OCI-LY7 (cell line): ENCODE results near the gene PSMA7. TPM values are rescaled to one million over a fixed set of nuclear protein-coding genes. Genes with fewer than 3 reads are reported as not detected.

Experiments used
- BruUV-seq: library from RNA; stranded (reverse); fragments of 400-500 nt; replicated peaks from 2 replicates; lab custom pipeline; 2021; lab: Mats Ljungman, UMichigan
- CTCF ChIA-PET: fragments of 300-600 bp; sonication (Branson Sonifier 250); formaldehyde crosslinking; loops from one replicate; lab custom pipeline; 2022; ENCODE audit warnings: antibody characterized with exemption; ENCODE audit not compliant: unreplicated experiment; lab: Charles Lee
- POLR2A ChIA-PET: fragments of 300-600 bp; sonication (Branson Sonifier 250); formaldehyde crosslinking; loops from one replicate; lab custom pipeline; 2022; ENCODE audit warnings: antibody characterized with exemption; lab: Charles Lee
- DNase-seq: peaks from one replicate; pipeline ENCODE4 v3.0.0-alpha.2; 2015; ENCODE audit warnings: low spot score
- H2AFZ ChIP-seq: fragments of 200-600 bp; sonication (generic), shearing (Covaris generic); 2 replicates; pipeline ENCODE4 v1.6.1; 2014; ENCODE audit warnings: mild to moderate bottlenecking, antibody characterized with exemption, low read length, moderate library complexity
- H3K27ac ChIP-seq: fragments of 200-600 bp; sonication (generic); 2 replicates; pipeline ENCODE4 v1.5.1; 2014; ENCODE audit warnings: mixed run types, low read depth, mild to moderate bottlenecking, moderate library complexity, low read length, inconsistent platforms; ENCODE audit not compliant: poor library complexity, severe bottlenecking
- H3K36me3 ChIP-seq: fragments of 200-600 bp; sonication (generic); 2 replicates; pipeline ENCODE4 v1.6.1; 2014; ENCODE audit warnings: mild to moderate bottlenecking, antibody characterized with exemption, low read length, moderate library complexity, mixed read lengths; ENCODE audit not compliant: insufficient read depth
- H3K4me1 ChIP-seq: fragments of 200-600 bp; sonication (generic); 2 replicates; pipeline ENCODE4 v1.5.1; 2014; ENCODE audit warnings: mild to moderate bottlenecking, low read length; ENCODE audit not compliant: insufficient read depth, poor library complexity, severe bottlenecking
- H3K4me2 ChIP-seq: fragments of 200-600 bp; sonication (generic); 2 replicates; pipeline ENCODE4 v1.6.1; 2014; ENCODE audit warnings: mild to moderate bottlenecking, low read length
- H3K4me3 ChIP-seq: fragments of 200-600 bp; sonication (generic); 2 replicates; pipeline ENCODE4 v1.5.1; 2014; ENCODE audit warnings: mild to moderate bottlenecking, low read depth, low read length; ENCODE audit not compliant: poor library complexity, severe bottlenecking
- H3K79me2 ChIP-seq: fragments of 200-600 bp; sonication (generic); 2 replicates; pipeline ENCODE4 v1.6.1; 2016; ENCODE audit warnings: low read depth, mild to moderate bottlenecking, low read length, moderate library complexity, mixed read lengths; ENCODE audit not compliant: insufficient read depth
- H3K9me2 ChIP-seq: fragments of 200-600 bp; sonication (generic); 2 replicates; pipeline ENCODE4 v1.6.1; 2016; ENCODE audit warnings: mild to moderate bottlenecking, low read length, mixed read lengths; ENCODE audit not compliant: insufficient read depth
- H3K9me3 ChIP-seq: fragments of 200-600 bp; sonication (generic); 2 replicates; pipeline ENCODE4 v1.6.1; 2014; ENCODE audit warnings: mild to moderate bottlenecking, mixed run types, low read length, mixed read lengths
- H4K20me1 ChIP-seq: fragments of 200-600 bp; sonication (generic); 2 replicates; pipeline ENCODE4 v1.6.1; 2014; ENCODE audit warnings: mild to moderate bottlenecking, antibody characterized with exemption, low read length, moderate library complexity, mixed read lengths; ENCODE audit not compliant: insufficient read depth
- CTCF ChIP-seq: fragments of 200-600 bp; sonication (generic); conservative IDR thresholded peaks from 2 replicates; pipeline ENCODE4 v1.5.1; 2014; ENCODE audit warnings: mild to moderate bottlenecking, antibody characterized with exemption, low read length, moderate library complexity, mixed read lengths
- EZH2phosphoT487 ChIP-seq: fragments of 200-600 bp; sonication (generic); IDR thresholded peaks from 2 replicates; pipeline ENCODE4 v1.6.1; 2018; ENCODE audit warnings: low read depth, borderline replicate concordance, mild to moderate bottlenecking, mixed run types, antibody characterized with exemption, low read length, moderate library complexity, mixed read lengths
- intact Hi-C: fragments of 100-400 bp; cut with micrococcal nuclease; formaldehyde crosslinking; loops from one replicate; pipeline ENCODE4 v1.10.0; 2022; ENCODE audit not compliant: unreplicated experiment
- total RNA-seq, 2 experiments: library from RNA; depleted of rRNA in 1 of 2; stranded (reverse); fragments of >200 nt in 1 of 2; shearing (Covaris generic) in 1 of 2; gene quantifications; 2 replicates each; pipeline ENCODE4 v1.2.3, GENCODE V29; 2014 to 2022

The PSMA7 gene
- total RNA-seq, 2 experiments from 2014 or later, result 247 to 266 TPM

- 0 out of 2 replicates have a peak, but pooled peaks cover 3% of the 10 kb centered on the region for H4K20me1 ChIP-seq
- no peak for DNase-seq
- H3K4me2 ChIP-seq, result no peak overlapping the region
- no peak for TF ChIP-seq EZH2phosphoT487
- TF ChIP-seq CTCF, result no peak
- intact Hi-C loops, result no loop called here
- no TSS peak for BruUV-seq
- no peak overlapping the region for H3K27ac ChIP-seq
- POLR2A ChIA-PET, result no interaction called here
- H3K9me2 ChIP-seq, result no peaks in the 10 kb centered on the region
- no peak overlapping the region for H2AFZ ChIP-seq
- CTCF ChIA-PET, result no interaction called here
- H3K79me2 ChIP-seq, result no peaks in the 10 kb centered on the region
- H3K4me1 ChIP-seq, result peaks cover 19% of the 10 kb centered on the region
- peaks cover 100% of the 10 kb centered on the region for H3K36me3 ChIP-seq
- no peaks in the 10 kb centered on the region for H3K9me3 ChIP-seq
- no peak overlapping the region for H3K4me3 ChIP-seq
Measured at GRCh38 chr20:62132421-62132820, 10.8 kb downstream of the PSMA7 start.

GRCh38 chr20:62131560-62132320 is 11.5 kb downstream of the PSMA7 start:
- Histone ChIP-seq H3K9me2 (no peaks in the 10 kb centered on the region), H3K9me3 (no peaks in the 10 kb centered on the region), H3K4me1 (peaks cover 19% of the 10 kb centered on the region), H3K79me2 (no peaks in the 10 kb centered on the region), H2AFZ (no peak overlapping the region), H3K4me2 (no peak overlapping the region), H3K27ac (no peak overlapping the region), H3K36me3 (peaks cover 100% of the 10 kb centered on the region), H4K20me1 (0 out of 2 replicates have a peak, but pooled peaks cover 3% of the 10 kb centered on the region), H3K4me3 (no peak overlapping the region)
- ChIA-PET POLR2A (no interaction called here), CTCF (no interaction called here)
- TF ChIP-seq EZH2phosphoT487 (no peak), CTCF (no peak)
- intact Hi-C loops, result no loop called here
- BruUV-seq, result no TSS peak
- DNase-seq, result no peak
